KBM-7 (cell line): ENCODE results near the gene SLC39A11.

Experiments used
- DNase-seq: peaks from one replicate; pipeline ENCODE4 v3.0.0-alpha.2; 2015
- in situ Hi-C: fragments of 300-500 bp; cut with MboI; formaldehyde crosslinking; loops from 2 replicates; pipeline ENCODE4 v1.14.3; 2020; ENCODE audit warnings: low sequenced_read_pairs, low pct_unique_long_range_greater_than_20kb, mixed read lengths

Gene SLC39A11

GRCh38 chr17:72702998-72703397, 389.5 kb downstream of the SLC39A11 start:
- no peak for DNase-seq
- in situ Hi-C loops = no loop called here

GRCh38 chr17:72702136-72702735, 390.3 kb downstream of the SLC39A11 start:
- DNase-seq = no peak
- in situ Hi-C loops = no loop called here

GRCh38 chr17:72700226-72700625, 392.3 kb downstream of the SLC39A11 start:
- no peak for DNase-seq
- in situ Hi-C loops = no loop called here

GRCh38 chr17:72699545-72699944, 392.9 kb downstream of the SLC39A11 start:
- no peak for DNase-seq
- in situ Hi-C loops = no loop called here

- in situ Hi-C loops = no loop called here
- no peak for DNase-seq
Measured at GRCh38 chr17:72697602-72698146, 394.8 kb downstream of the SLC39A11 start.

- DNase-seq = no peak
- in situ Hi-C loops = no loop called here
Measured at GRCh38 chr17:72696721-72697120, 395.8 kb downstream of the SLC39A11 start.

- in situ Hi-C loops = no loop called here
- no peak for DNase-seq
Measured at GRCh38 chr17:72696156-72696555, 396.3 kb downstream of the SLC39A11 start.

DNA sequence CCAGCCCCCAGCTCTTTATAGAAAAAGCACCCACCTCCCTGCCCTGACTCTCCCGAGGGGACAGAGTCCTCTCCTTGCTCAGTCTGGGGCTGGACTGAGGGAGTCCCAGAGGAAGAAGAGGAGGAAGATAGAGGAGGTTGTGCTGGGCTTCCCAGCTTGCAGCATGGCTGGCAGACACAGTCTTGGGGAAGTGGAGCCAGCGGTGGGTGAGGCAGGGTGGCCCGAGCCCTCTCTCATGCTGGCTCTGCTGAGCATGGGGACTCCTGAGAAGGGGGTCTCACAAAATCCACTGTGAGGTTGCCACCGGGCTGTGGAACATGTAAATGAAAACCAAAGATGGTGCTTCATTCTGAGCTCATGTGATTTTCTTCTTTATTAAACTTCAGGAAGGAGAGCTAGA, 398.5 kb downstream of the SLC39A11 start:
- in situ Hi-C loops = no loop called here
- DNase-seq = no peak

GRCh38 chr17:72693151-72693878, 399.2 kb downstream of the SLC39A11 start:
- no peak for DNase-seq
- in situ Hi-C loops = no loop called here

DNA sequence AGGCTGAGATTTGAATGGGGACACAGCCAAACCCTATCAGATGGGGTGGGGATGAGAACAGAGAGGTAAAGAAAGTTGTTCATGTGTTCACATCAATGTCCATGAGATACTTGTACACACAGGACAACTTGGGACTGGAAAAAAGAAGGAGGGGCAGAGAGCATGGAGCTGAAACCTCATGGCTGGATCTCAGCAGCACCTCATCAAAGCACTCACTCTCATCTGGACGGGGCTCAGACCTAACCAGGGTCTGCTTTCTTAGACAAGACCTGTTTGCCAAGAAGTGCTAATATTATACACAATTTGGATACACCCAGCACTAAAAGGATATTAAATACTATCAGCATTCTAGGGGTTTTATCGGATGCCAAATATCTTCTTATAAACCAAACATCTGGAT, 399.8 kb downstream of the SLC39A11 start:
- in situ Hi-C loops = no loop called here
- no peak for DNase-seq

DNA sequence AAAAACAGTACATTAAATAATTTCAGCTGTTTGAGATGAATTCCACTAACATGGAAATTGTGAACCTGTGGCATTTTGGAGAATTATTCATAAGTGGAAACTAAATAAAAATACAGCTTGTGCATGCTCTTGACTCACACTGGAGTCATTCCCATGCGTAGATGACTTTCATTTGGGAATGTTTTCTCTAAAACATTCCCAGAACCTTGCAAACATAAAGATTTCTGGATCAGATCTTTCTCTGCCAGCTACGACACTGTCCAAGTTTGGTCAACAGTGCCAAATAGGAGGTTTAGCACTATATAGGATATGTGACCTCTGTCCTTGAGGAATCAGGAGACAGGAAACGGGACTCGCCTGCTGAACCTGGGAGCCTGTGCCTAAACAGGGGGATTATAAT, 400.9 kb downstream of the SLC39A11 start:
- in situ Hi-C loops = no loop called here
- no peak for DNase-seq

DNA sequence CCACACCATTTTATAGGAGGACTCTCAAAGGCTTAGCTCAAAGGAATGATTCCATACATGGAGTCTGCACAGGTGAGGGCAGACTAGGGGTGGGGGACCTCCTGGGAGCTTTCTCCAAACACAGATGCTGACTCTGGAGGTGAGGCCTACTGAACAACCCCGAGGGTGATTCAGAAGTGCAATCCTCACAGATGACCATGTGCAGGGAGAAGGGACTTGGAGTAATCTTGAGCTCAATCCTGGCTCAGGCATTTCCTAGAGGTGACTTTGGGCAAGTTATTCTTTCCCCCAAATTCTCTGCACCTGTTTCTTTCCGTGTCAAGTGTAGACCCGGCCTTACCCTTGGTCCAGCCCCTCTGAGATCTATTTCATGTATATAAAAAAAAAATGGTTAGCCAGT, 401.5 kb downstream of the SLC39A11 start:
- in situ Hi-C loops = no loop called here
- no peak for DNase-seq

DNA sequence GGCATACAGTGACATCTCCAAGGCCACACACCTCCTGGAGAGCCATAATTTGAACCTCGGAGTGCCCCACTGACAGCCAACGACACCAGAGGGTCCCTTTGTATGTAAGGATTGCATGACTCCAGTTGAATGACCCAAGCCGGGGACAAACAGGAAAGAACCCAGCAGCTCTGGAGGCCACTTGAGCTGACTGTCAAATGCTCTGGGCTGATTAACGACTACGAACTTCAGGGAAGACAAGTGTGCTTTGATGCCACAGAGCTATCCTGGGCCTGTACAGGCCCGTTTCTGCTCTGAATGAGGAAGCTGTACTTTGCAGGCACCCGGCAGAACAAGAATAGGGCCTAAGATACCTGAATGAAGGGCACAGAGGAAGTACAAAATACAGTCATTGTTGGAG, 404.6 kb downstream of the SLC39A11 start:
- no peak for DNase-seq
- in situ Hi-C loops = no loop called here

GRCh38 chr17:72684405-72685020, 408.0 kb downstream of the SLC39A11 start:
- DNase-seq = no peak
- in situ Hi-C loops = no loop called here

- in situ Hi-C loops = no loop called here
- no peak for DNase-seq
Measured at GRCh38 chr17:72683506-72684404, 408.7 kb downstream of the SLC39A11 start.

- DNase-seq = no peak
- in situ Hi-C loops = no loop called here
Measured at GRCh38 chr17:72682605-72683004, 409.9 kb downstream of the SLC39A11 start.

DNA sequence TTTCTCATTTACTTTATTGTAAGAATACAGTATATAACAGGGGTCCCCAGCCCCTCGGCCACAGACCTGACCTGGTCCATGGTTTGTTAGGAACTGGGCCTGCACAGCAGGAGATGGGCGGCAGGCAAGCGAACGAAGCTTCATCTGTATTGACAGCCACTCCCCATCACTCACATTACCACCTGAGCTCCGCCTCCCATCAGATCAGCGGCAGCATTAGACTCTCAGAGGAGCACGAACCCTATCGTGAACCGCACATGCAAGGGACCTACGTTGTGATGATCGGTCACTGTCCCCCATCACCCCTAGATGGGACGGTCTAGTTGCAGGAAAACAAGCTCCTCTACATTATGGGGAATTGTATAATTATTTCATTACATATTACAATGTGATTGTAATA, 410.6 kb downstream of the SLC39A11 start:
- in situ Hi-C loops = no loop called here
- DNase-seq = no peak

DNA sequence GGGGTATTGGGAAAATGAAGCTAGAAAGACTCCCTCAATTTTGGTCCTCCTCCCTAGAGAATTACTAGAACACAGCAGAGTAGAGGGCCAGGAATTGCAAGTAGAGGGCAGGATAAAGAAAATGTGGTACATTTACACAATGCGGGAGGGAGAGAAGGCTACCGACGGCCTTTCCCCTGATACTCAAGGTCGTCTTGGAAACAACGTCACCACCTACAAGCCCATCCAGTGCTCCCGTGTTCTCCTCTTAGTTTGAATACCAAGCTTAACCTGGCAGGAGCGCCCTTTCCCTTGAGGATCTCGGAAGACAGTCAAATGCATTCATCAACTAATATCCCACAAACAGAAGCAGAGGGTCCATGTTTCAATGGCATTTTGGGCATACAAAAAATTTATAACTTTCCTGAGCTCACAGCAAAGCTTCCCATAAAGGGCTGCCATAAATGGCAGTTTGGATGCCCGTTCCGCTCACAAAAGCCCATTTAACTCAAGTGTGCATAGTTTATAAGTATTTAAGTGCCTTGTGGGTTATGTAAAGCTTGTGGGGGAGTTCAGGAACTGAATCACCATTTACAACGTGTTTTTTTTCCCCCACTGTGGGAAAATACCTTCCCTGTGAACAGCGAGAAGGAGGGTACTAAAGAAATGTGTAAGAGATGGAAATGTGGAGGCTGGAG, 414.6 kb downstream of the SLC39A11 start:
- in situ Hi-C loops = no loop called here
- DNase-seq = no peak

- in situ Hi-C loops = no loop called here
- no peak for DNase-seq
Measured at GRCh38 chr17:72677108-72677507, 415.4 kb downstream of the SLC39A11 start.
